VCaP (cell line): ENCODE measurements around the gene MFNG.
"Not testable (repeated sequence)": the region's sequence is repeated elsewhere in the genome, so short reads cannot be mapped to it uniquely, and the experiment has no call there.

Experiments used
- H3K27ac ChIP-seq: fragments of 450-650 bp; 2 replicates; pipeline ENCODE4 v1.5.1; 2017
- TF ChIP-seq, protein P1 (sequence below): fragments of 450-650 bp; conservative IDR thresholded peaks from 2 replicates; pipeline ENCODE4 v1.5.1; 2017; ENCODE audit warnings: mild to moderate bottlenecking, moderate library complexity

The MFNG gene, protein sequence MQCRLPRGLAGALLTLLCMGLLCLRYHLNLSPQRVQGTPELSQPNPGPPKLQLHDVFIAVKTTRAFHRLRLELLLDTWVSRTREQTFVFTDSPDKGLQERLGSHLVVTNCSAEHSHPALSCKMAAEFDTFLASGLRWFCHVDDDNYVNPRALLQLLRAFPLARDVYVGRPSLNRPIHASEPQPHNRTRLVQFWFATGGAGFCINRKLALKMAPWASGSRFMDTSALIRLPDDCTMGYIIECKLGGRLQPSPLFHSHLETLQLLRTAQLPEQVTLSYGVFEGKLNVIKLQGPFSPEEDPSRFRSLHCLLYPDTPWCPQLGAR

DNA sequence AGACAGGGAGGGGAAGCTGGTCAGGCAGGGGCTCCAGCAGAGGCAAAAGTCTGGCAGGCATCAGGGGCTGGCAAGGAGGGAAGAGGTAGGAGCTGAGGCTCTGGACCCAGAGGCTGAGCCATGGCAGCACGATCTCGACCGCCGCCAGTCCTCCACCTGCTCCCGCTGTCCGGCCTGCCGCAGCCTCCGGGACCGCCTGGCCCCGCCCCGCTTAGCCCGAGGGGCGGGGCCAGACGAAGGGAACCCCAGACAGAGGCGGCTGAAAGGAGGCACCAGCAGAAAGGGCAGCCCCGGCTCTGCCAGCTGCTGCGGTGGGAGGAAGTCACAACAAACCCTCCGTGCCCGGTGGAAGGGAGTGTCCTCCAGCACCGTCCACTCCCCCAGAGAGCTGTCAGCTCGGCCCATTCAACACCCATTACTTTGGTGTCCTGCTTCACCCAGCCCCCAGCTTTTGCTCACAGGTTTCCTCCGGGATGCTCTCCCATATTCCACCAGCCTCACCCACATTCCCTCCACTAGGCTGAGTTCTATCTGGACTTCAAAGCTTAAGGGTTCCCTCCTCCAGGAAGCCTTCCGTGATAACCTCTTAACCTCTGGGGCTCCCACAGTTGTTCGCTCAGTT is at the start of gene MFNG:
Gene MFNG, minus strand, starts transcription at position 161 of the 622 bp plus-strand sequence. CDS start 207 bp downstream, outside the sequence.
- TF ChIP-seq, protein P1, sequence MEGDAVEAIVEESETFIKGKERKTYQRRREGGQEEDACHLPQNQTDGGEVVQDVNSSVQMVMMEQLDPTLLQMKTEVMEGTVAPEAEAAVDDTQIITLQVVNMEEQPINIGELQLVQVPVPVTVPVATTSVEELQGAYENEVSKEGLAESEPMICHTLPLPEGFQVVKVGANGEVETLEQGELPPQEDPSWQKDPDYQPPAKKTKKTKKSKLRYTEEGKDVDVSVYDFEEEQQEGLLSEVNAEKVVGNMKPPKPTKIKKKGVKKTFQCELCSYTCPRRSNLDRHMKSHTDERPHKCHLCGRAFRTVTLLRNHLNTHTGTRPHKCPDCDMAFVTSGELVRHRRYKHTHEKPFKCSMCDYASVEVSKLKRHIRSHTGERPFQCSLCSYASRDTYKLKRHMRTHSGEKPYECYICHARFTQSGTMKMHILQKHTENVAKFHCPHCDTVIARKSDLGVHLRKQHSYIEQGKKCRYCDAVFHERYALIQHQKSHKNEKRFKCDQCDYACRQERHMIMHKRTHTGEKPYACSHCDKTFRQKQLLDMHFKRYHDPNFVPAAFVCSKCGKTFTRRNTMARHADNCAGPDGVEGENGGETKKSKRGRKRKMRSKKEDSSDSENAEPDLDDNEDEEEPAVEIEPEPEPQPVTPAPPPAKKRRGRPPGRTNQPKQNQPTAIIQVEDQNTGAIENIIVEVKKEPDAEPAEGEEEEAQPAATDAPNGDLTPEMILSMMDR = no peak
- no peak within 1 kb of the TSS for H3K27ac ChIP-seq

DNA sequence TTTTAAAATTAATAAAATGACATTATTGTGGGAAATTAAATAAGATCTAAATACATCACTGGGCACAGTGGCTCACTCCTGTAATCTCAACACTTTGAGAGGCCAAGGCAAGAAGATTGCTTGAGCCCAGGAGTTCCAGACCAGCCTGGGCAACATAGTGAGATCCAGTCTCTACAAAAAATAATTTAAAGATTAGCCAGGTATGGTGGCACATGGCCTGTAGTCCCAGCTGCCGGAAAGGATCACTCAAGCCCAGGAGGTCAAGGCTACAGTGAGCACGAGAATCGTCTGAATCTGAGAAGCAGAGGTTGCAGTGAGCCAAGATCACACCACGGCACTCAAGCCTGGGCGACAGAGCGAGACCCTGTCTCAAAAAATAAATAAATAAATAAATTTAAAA is 49.0 kb upstream of the MFNG start:
- H3K27ac ChIP-seq = no peak overlapping the region

DNA sequence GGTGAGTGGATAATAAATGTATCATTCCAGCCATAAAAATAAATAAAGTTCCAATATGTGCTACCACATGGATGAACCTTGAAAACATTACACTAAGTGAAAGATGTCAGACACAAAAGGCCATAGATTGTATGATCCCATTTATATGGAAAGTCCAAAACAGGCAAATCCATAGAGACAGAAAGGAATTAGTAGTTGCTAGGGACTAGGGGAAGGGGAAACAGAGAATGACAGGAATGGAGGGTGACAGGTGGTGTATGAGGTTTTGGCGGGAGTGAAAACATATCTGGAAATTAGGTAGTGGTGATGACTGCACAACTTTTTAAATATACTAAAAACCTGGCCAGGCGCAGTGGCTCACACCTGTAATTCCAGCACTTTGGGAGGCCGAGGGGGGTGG is 48.3 kb upstream of the MFNG start:
- TF ChIP-seq, protein P1 = no peak
- H3K27ac ChIP-seq = no peak overlapping the region

More for the DNA sequence above, 49.0 kb upstream of the MFNG start:
- TF ChIP-seq, protein P1 = no peak

DNA sequence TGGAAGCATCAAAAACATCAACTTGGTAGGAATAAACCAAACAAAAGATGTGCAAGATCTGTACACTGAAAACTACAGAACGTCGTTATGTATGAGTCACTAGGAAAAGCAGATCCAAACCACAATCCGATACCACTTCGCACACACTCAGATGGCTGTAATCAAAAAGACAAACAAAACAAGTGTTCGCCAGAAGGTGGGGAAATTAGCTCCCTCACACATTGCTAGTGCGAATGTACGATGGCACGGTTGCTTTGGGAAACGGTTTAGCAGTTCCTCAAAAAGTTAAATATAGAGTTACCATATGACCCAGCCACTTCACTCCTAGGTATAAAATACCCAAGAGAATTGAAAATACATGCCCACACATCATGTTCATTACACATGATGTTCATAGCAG is 47.8 kb upstream of the MFNG start:
- H3K27ac ChIP-seq = no peak overlapping the region
- TF ChIP-seq, protein P1 = no peak

DNA sequence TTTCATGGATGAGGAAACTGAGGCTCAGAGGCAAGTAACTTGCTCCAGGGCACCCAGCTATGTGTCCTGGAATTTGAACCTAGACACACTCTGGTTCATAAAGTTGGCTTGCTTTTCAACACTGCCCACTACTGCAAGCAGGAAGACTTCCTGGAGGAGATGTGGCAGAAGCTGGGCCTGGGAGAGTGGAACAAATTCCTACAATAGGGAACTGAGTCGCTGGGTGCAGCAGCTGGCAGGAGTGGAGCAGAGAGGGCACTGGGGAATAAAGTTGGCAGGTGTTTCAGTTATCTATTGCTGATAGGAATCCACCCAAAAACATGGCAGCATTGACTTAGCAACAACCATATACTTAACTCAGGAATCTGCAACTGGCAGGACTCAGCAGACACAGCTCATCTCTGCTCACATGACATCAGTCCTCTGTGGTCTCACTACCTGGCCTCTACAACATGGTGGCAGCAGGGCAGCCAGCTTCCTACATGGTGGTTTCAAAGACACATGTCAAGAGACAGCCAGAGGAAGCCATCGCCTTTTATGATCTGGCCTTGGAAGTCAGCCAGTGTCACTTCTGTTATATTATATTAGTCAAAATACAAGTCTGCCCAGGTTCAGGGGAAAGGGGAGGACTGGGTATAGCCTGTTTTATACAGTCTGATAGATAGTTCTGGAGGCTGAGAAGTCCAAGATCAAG is 43.6 kb upstream of the MFNG start:
- peak overlapping the region; percentile 65 for H3K27ac ChIP-seq
- TF ChIP-seq, protein P1 = no peak

DNA sequence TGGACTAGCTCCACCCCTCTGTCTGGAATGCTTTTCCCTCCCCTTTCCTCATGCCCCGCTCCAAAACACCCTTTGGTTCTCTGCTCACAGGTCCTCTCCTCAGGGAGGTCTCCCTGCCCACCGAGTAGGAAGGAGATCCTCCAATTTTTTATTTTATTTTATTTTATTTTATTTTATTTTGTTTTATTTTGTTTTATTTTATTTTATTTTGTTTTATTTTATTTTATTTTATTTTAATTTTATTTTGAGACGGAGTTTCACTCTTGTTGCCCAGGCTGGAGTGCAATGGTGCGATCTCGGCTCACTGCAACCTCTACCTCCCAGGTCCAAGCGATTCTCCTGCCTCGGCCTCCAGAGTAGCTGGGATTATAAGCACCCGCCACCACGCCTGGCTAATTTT is 41.8 kb upstream of the MFNG start:
- H3K27ac ChIP-seq = not testable (repeated sequence)

DNA sequence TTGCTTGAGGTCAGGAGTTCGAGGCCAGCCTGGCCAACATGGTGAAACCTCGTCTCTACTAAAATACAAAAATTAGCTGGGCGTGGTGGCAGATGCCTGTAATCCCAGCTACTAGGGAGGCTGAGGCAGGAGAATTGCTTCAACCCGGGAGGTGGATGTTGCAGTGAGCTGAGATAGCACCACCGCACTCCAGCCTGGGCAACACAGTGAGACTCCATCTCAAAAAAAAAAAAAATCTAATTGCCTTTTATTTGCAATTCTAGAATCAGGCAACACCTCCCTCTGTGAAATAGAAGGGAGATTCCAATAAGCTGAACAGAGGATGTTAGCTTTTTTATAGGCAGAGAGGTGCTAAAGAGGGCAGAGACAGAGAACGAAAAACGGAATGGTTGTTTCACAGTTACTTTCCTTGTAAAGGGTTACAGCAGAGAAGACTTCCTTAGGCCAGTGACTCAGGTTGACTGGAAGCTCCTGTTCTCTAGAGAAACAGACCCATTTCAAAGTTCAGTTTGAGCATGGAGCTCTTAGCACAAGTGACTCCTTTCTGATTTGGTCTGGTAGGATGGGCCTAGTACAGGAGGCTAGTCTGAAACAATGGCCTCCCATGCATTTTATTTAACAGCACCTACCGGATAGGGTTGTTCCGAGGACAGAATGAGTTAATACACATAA is 41.0 kb upstream of the MFNG start:
- not testable (repeated sequence) for H3K27ac ChIP-seq

DNA sequence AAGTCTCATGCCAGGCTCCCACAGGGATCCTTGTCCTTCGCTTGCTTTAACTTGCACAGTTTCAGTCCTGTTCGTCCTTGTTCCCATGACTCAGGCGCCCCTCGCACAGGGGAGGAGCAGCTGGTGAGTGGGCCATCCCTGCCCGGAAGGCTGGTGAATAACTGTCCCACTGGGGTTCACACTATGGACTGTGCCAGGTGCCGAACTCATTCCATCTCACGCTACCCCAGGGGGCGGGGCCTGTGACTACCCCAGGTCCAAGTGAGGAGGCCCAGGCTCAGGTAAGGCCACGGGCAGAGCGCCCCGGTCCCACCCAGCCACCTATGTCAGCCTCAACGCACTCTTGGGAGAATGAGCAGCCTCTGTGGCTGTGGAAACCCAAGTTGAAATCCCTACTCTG is 40.2 kb upstream of the MFNG start:
- TF ChIP-seq, protein P1 = no peak
- H3K27ac ChIP-seq = no peak overlapping the region
